Measurements from ENCODE around the gene ARFIP1.

DNA sequence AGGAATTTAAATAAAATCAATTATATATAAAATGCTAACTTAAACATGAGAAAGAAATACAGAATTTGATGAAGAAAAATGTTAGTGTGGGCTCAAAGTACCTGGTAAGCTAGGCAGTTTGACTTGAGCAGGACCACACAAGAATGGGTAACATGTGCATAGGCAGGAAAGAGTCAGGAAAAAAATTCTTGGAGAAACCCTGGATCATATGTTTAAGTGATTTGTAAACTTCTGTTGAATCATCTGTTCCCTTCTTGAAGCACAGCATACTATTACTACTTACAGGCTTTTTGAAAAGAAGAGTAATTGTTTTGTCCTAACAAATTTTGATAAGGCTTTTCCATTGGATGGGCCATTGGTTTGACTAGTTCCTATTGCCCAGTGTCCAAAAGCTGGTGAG, 118.9 kb downstream of the ARFIP1 start:
- TF ChIP-seq POLR2A (IDR thresholded peaks at IDR 0.05) (no peak), CTCF (IDR thresholded peaks at IDR 0.05) (no peak)
